Iris pigment epithelial cell (primary cell): ENCODE data around the gene CLMP.

Source experiments
- DNase-seq: peaks from one replicate; pipeline ENCODE4 v3.0.0-alpha.2; 2011; ENCODE audit warnings: low read depth

CLMP gene

GRCh38 chr11:123055191-123055901 lies 139.7 kb downstream of the CLMP start:
- no peak for DNase-seq

- peak; percentile 61 for DNase-seq
Measured at GRCh38 chr11:123054301-123055065, 140.6 kb downstream of the CLMP start.

- DNase-seq = no peak
Measured at GRCh38 chr11:123052901-123053721, 141.9 kb downstream of the CLMP start.

- no peak for DNase-seq
Measured at GRCh38 chr11:123051634-123052033, 143.4 kb downstream of the CLMP start.

- DNase-seq = no peak
Measured at GRCh38 chr11:123051146-123051545, 143.9 kb downstream of the CLMP start.

- no peak for DNase-seq
Measured at GRCh38 chr11:123047947-123048293, 147.1 kb downstream of the CLMP start.

- DNase-seq = no peak
Measured at GRCh38 chr11:123047266-123047946, 147.6 kb downstream of the CLMP start.

GRCh38 chr11:123046473-123047259 lies 148.4 kb downstream of the CLMP start:
- no peak for DNase-seq

- DNase-seq = no peak
Measured at GRCh38 chr11:123045101-123045500, 149.9 kb downstream of the CLMP start.

- DNase-seq = no peak
Measured at GRCh38 chr11:123041185-123041584, 153.9 kb downstream of the CLMP start.

GRCh38 chr11:123040111-123040432 lies 155.0 kb downstream of the CLMP start:
- DNase-seq = no peak

- no peak for DNase-seq
Measured at GRCh38 chr11:123035831-123036230, 159.2 kb downstream of the CLMP start.

GRCh38 chr11:123034597-123034996 lies 160.5 kb downstream of the CLMP start:
- no peak for DNase-seq

GRCh38 chr11:123033895-123034294 lies 161.2 kb downstream of the CLMP start:
- DNase-seq = no peak

GRCh38 chr11:123030517-123030916 lies 164.5 kb downstream of the CLMP start:
- no peak for DNase-seq

- peak; percentile 63 for DNase-seq
Measured at GRCh38 chr11:123020968-123021367, 174.1 kb downstream of the CLMP start.
